Measurements from ENCODE around the gene RGCC.

- TF ChIP-seq, protein P1, sequence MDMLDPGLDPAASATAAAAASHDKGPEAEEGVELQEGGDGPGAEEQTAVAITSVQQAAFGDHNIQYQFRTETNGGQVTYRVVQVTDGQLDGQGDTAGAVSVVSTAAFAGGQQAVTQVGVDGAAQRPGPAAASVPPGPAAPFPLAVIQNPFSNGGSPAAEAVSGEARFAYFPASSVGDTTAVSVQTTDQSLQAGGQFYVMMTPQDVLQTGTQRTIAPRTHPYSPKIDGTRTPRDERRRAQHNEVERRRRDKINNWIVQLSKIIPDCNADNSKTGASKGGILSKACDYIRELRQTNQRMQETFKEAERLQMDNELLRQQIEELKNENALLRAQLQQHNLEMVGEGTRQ (IDR thresholded peaks at IDR 0.05; ENCODE audit: borderline replicate concordance, low read depth, low read length), result no peak
- no peak for TF ChIP-seq TAF1 (IDR thresholded peaks at IDR 0.05; ENCODE audit: borderline replicate concordance, low read depth, low read length)
Measured at GRCh38 chr13:41456768-41457588, at the start of gene RGCC.
